Natural killer cell (primary cell): ENCODE results near the gene SCGB3A1. TPM values are rescaled to one million over a fixed set of nuclear protein-coding genes. Genes with fewer than 3 reads are reported as not detected.

Experiments
- ATAC-seq, 3 donors: fragments of 150-1000 bp in 2 of 3; fragments of 200-7000 bp in 1 of 3; cut with Tn5 transposase; 1 replicate in 1 of 3; 2 replicates in 2 of 3; pipeline ENCODE4 v1.10.0; 2021; ENCODE audit warnings: mild to moderate bottlenecking in 2 of 3, moderate library complexity in 2 of 3
- DNase-seq, 2 donors: peaks; one replicate each; pipeline versions ENCODE4 v3.0.0 to v3.0.0-alpha.2; 2013 to 2021; ENCODE audit warnings: mixed read lengths in 1 of 2
- H3K27ac ChIP-seq: one replicate; pipeline ENCODE4 v1.5.1; 2013; ENCODE audit warnings: mild to moderate bottlenecking, low read length
- H3K27me3 ChIP-seq: one replicate; pipeline ENCODE4 v1.6.1; 2013; ENCODE audit warnings: low read length; ENCODE audit not compliant: control insufficient read depth, insufficient read depth
- H3K36me3 ChIP-seq: one replicate; pipeline ENCODE4 v1.6.1; 2013; ENCODE audit warnings: low read length; ENCODE audit not compliant: control insufficient read depth, insufficient read depth
- H3K4me1 ChIP-seq: one replicate; pipeline ENCODE4 v1.6.1; 2013; ENCODE audit warnings: low read length; ENCODE audit not compliant: control insufficient read depth, insufficient read depth
- H3K4me3 ChIP-seq: one replicate; pipeline ENCODE4 v1.5.1; 2013; ENCODE audit warnings: low read length
- H3K9me3 ChIP-seq: one replicate; pipeline ENCODE4 v1.6.1; 2013; ENCODE audit warnings: low read length; ENCODE audit not compliant: control insufficient read depth, insufficient read depth
- H3K27ac Mint-ChIP-seq, 2 donors: one replicate each; pipeline ENCODE4 v1.8.0; 2022; ENCODE audit warnings: mild to moderate bottlenecking in 2 of 2, mixed read lengths in 2 of 2, moderate library complexity in 1 of 2
- H3K27me3 Mint-ChIP-seq, 2 donors: one replicate each; pipeline ENCODE4 v1.8.0; 2022; ENCODE audit warnings: low read depth in 2 of 2, mixed read lengths in 2 of 2
- H3K36me3 Mint-ChIP-seq: one replicate; pipeline ENCODE4 v1.8.0; 2022; ENCODE audit warnings: mixed read lengths
- H3K4me1 Mint-ChIP-seq, 2 donors: one replicate each; pipeline ENCODE4 v1.8.0; 2022; ENCODE audit warnings: mixed read lengths in 2 of 2
- H3K4me3 Mint-ChIP-seq: one replicate; pipeline ENCODE4 v1.8.0; 2022; ENCODE audit warnings: mild to moderate bottlenecking, moderate library complexity, mixed read lengths
- H3K9me3 Mint-ChIP-seq, 2 donors: one replicate each; pipeline ENCODE4 v1.8.0; 2022; ENCODE audit warnings: mixed read lengths in 2 of 2
- WGBS: methylation state at CpG from one replicate; pipeline ENCODE4 v1.1.7; 2013; ENCODE audit warnings: missing lambda C conversion rate; ENCODE audit not compliant: insufficient coverage; 5-methylcytosine and 5-hydroxymethylcytosine counted together
- intact Hi-C: fragments of 100-400 bp; cut with micrococcal nuclease; formaldehyde crosslinking; loops from one replicate; pipeline ENCODE4 v1.14.2; 2022
- total RNA-seq, 4 donors: library from RNA; stranded (reverse); fragments of 120-200 nt in 1 of 4; gene quantifications; one replicate each; pipeline versions ENCODE4 v1.2.3 to v1.2.4, GENCODE V29; 2013 to 2022
- TF ChIP-seq, protein P1 (sequence below): fragments of 200-600 bp; IDR thresholded peaks from one replicate; pipeline ENCODE4 v1.8.0; 2022; ENCODE audit warnings: antibody characterized with exemption

The SCGB3A1 gene
- total RNA-seq, 3 donors from 2014 or later (not counting 1 experiment from before 2014, with no cell fraction given): not detected

DNA sequence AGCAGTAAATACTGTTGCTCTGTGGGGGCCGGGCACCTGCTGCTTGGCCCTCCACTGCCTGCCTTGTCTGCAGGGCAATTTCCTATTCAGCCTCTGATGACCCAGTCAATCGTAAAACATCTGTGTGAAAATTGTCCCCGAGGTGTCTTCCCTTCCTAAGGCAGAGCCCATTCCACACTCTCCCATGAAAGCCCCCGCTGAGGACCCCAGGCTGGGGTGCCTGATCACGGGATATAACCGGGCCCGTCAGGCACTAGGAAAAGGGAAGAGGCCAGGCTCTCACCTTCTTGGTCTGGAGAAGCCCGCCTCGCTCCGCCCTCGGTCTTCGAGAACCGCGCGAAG, 27.2 kb upstream of the SCGB3A1 start:
- no peak overlapping the region for H3K27ac ChIP-seq
- 75% methylated on average over 15 of the region's 15 CpGs for WGBS
- no peaks in the 10 kb centered on the region for H3K4me1 Mint-ChIP-seq
- no peaks in the 10 kb centered on the region for H3K36me3 ChIP-seq
- H3K27me3 Mint-ChIP-seq: no peaks in the 10 kb centered on the region
- no peaks in the 10 kb centered on the region for H3K36me3 Mint-ChIP-seq
- no peak for ATAC-seq
- no peaks in the 10 kb centered on the region for H3K9me3 ChIP-seq
- no peaks in the 10 kb centered on the region for H3K27me3 ChIP-seq
- TF ChIP-seq, protein P1, sequence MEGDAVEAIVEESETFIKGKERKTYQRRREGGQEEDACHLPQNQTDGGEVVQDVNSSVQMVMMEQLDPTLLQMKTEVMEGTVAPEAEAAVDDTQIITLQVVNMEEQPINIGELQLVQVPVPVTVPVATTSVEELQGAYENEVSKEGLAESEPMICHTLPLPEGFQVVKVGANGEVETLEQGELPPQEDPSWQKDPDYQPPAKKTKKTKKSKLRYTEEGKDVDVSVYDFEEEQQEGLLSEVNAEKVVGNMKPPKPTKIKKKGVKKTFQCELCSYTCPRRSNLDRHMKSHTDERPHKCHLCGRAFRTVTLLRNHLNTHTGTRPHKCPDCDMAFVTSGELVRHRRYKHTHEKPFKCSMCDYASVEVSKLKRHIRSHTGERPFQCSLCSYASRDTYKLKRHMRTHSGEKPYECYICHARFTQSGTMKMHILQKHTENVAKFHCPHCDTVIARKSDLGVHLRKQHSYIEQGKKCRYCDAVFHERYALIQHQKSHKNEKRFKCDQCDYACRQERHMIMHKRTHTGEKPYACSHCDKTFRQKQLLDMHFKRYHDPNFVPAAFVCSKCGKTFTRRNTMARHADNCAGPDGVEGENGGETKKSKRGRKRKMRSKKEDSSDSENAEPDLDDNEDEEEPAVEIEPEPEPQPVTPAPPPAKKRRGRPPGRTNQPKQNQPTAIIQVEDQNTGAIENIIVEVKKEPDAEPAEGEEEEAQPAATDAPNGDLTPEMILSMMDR: no peak
- H3K9me3 Mint-ChIP-seq: no peaks in the 10 kb centered on the region
- H3K4me3 Mint-ChIP-seq: no peak overlapping the region
- H3K4me1 ChIP-seq: peaks cover 1% of the 10 kb centered on the region
- no peak overlapping the region for H3K27ac Mint-ChIP-seq
- H3K4me3 ChIP-seq: no peak overlapping the region
- no peak for DNase-seq
- intact Hi-C loops: no loop called here

DNA sequence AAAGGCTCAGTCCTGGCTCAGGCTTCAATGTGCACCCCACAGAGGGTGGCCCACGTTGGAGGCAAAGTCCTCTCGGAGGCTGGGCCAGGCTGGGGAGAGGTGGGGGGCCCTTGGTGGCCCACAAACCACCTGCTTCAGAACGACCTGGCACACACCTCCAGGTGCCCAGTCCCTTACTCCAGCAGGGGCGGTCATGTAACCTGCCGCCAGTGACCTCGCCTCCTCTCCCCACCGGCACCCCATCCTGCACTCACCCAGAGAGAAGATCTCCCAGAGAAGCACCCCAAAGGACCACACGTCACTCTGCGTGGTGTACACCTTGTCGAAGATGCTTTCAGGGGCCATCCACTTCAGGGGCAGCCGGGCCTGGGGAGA, 22.5 kb upstream of the SCGB3A1 start:
- TF ChIP-seq, protein P1: no peak
- Histone ChIP-seq H3K4me3 (no peak overlapping the region), H3K36me3 (no peaks in the 10 kb centered on the region), H3K27me3 (no peaks in the 10 kb centered on the region), H3K27ac (no peak overlapping the region), H3K9me3 (no peaks in the 10 kb centered on the region), H3K4me1 (no peaks in the 10 kb centered on the region)
- Mint-ChIP-seq H3K9me3 (no peaks in the 10 kb centered on the region), H3K27ac (no peak overlapping the region), H3K4me1 (no peaks in the 10 kb centered on the region), H3K36me3 (no peaks in the 10 kb centered on the region), H3K27me3 (no peaks in the 10 kb centered on the region), H3K4me3 (no peak overlapping the region)
- no peak for ATAC-seq
- intact Hi-C loops: no loop called here
- whole genome bisulfite sequencing: 92% methylated on average over 11 of the region's 11 CpGs
- no peak for DNase-seq

DNA sequence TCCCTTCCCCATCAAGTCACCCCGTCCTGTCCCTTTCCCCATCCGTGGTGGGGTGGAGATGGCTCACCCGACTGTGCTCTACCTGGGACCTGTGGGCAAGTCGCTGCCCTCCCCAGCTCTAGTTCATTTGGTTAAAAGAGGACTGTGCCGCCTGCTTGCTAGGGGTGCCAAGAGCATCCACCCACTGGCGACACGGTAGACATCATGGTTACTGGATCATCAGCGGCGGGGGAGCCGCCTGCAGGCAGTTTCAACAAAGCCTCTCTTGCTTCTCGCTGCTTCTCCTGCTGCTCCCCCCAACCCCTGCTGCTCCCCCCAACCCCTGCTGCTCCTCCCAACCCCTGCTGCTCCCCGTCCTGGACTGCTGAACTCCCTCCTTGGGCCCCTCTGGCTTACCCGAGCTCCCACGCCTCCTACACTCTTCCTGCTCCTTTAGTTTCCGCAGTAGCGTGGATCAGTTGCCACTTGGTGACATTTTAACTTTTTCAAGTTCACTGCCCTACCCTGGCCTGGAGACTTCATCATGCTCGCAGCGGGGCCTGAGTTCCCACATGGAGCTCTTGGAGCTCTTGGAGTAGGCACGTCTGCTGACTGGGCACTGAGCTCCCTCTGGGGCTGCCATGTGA, 22.0 kb upstream of the SCGB3A1 start:
- no peaks in the 10 kb centered on the region for H3K36me3 Mint-ChIP-seq
- H3K36me3 ChIP-seq: no peaks in the 10 kb centered on the region
- no peaks in the 10 kb centered on the region for H3K4me1 Mint-ChIP-seq
- no peak overlapping the region for H3K27ac ChIP-seq
- no peak overlapping the region for H3K4me3 ChIP-seq
- ATAC-seq (no peak), DNase-seq (no peak)
- no peak overlapping the region for H3K27ac Mint-ChIP-seq
- no peaks in the 10 kb centered on the region for H3K27me3 ChIP-seq
- no peak overlapping the region for H3K4me3 Mint-ChIP-seq
- no peaks in the 10 kb centered on the region for H3K9me3 Mint-ChIP-seq
- 87% methylated on average over 19 of the region's 19 CpGs for WGBS
- intact Hi-C loops: no loop called here
- TF ChIP-seq, protein P1: no peak
- no peaks in the 10 kb centered on the region for H3K9me3 ChIP-seq
- H3K4me1 ChIP-seq: no peaks in the 10 kb centered on the region
- H3K27me3 Mint-ChIP-seq: no peaks in the 10 kb centered on the region

DNA sequence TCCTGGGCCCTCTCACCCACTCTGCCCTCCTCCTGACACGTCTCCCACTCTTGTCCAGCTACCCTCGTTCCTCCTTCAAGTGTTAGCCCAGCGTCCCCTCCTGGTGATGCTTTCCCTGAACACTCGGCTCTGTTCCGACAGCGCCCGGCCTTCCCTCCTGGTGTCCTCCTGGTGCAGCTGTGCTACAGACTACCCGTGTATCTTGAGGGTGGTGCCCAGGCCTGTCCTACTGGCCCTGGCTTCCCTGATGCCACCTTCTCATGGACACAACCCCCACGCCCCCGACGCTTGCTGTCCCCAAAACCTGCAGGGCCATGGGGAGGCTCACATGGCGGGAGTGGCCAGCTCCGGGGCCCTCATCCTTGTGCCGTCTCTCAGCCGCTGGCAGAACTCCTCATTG, 21.4 kb upstream of the SCGB3A1 start:
- intact Hi-C loops: no loop called here
- Histone ChIP-seq H3K27ac (no peak overlapping the region), H3K9me3 (no peaks in the 10 kb centered on the region), H3K36me3 (no peaks in the 10 kb centered on the region), H3K4me1 (no peaks in the 10 kb centered on the region), H3K4me3 (no peak overlapping the region), H3K27me3 (no peaks in the 10 kb centered on the region)
- no peak for ATAC-seq
- no peak for DNase-seq
- Mint-ChIP-seq H3K4me1 (no peaks in the 10 kb centered on the region), H3K27ac (no peak overlapping the region), H3K36me3 (no peaks in the 10 kb centered on the region), H3K27me3 (no peaks in the 10 kb centered on the region), H3K9me3 (no peaks in the 10 kb centered on the region), H3K4me3 (no peak overlapping the region)
- 87% methylated on average over 15 of the region's 15 CpGs for WGBS
- TF ChIP-seq, protein P1: no peak
